ENCODE results near the gene SEMA4C.

Gene SEMA4C

DNA sequence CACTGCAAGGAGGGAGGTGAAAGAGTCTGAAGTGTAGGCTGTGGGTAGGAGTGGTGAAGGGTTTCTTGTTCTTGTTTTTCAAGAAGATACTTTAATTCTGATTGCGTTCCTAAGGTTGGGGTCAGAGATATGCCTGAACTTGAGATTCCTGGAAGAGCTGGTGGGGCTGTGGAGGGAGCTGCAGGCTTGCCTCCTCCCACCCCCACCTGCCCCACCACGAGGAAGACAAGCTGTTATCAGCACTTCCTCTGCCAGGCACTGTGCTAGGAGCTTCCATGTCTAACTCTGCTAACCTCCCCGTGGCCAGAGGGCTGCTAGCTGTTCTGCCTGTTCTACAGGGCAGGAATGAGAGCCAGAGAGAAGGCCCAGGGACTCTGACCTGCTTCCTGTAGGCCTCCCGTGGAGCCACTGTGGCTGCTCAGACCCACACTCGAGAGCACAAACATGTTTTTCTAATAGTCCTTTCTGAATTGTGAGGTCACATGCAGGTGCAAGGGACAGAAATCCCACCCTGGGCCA is 39.8 kb downstream of the SEMA4C start:
- Histone ChIP-seq H3K9me3 (ENCODE audit: control insufficient read depth in 2 of 2, low read length in 2 of 2) (no peaks in the 10 kb centered on the region), H3K9ac (ENCODE audit: low read depth in 1 of 2, low read length in 2 of 2) (no peak overlapping the region), H3K36me3 (ENCODE audit: control insufficient read depth in 2 of 2, insufficient read depth in 2 of 2, low read length in 2 of 2) (peaks cover 69 to 78% of the 10 kb centered on the region in 2 donors), H3K4me3 (ENCODE audit: low read length in 2 of 2) (no peak overlapping the region), H3K4me1 (ENCODE audit: control insufficient read depth in 2 of 2, insufficient read depth in 2 of 2, low read length in 2 of 2) (no peaks in the 10 kb centered on the region), H3K27ac (ENCODE audit: low read depth in 2 of 2, low read length in 2 of 2) (no peak overlapping the region), H3K27me3 (ENCODE audit: control insufficient read depth in 2 of 2, insufficient read depth in 2 of 2, low read length in 2 of 2) (no peaks in the 10 kb centered on the region)

DNA sequence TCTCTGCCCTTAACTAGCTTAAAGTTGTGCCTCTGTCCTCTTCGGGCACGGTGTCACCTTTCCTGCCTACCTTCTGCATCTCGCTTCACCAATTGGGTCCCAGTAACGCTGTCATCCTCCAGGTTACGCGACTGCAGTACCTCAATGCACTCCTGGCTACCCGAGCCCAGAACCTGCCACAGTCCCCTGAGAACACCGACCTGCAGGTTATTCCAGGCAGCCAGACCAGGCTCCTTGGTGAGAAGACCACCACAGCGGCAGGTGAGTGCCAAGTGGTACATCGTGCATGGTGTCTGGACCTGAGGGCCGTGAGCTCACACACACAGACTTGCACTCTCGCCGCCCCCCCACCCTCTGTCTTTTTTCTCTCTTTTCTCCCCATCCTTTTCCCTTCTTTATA is 41.0 kb downstream of the SEMA4C start:
- H3K27me3 ChIP-seq (ENCODE audit: control insufficient read depth in 2 of 2, insufficient read depth in 2 of 2, low read length in 2 of 2), result no peaks in the 10 kb centered on the region
- no peak overlapping the region for H3K9ac ChIP-seq (ENCODE audit: low read depth in 1 of 2, low read length in 2 of 2)
- H3K4me3 ChIP-seq (ENCODE audit: low read length in 2 of 2), result no peak overlapping the region
- H3K27ac ChIP-seq (ENCODE audit: low read depth in 2 of 2, low read length in 2 of 2), result no peak overlapping the region
- peaks cover 73 to 83% of the 10 kb centered on the region in 2 donors for H3K36me3 ChIP-seq (ENCODE audit: control insufficient read depth in 2 of 2, insufficient read depth in 2 of 2, low read length in 2 of 2)
- no peaks in the 10 kb centered on the region for H3K9me3 ChIP-seq (ENCODE audit: control insufficient read depth in 2 of 2, low read length in 2 of 2)
- H3K4me1 ChIP-seq (ENCODE audit: control insufficient read depth in 2 of 2, insufficient read depth in 2 of 2, low read length in 2 of 2), result peaks cover 0 to 4% of the 10 kb centered on the region in 2 donors

GRCh38 chr2:96828436-96828835 is 41.4 kb downstream of the SEMA4C start:
- Histone ChIP-seq H3K36me3 (ENCODE audit: control insufficient read depth in 2 of 2, insufficient read depth in 2 of 2, low read length in 2 of 2) (peaks cover 73 to 84% of the 10 kb centered on the region in 2 donors), H3K27ac (ENCODE audit: low read depth in 2 of 2, low read length in 2 of 2) (no peak overlapping the region), H3K4me3 (ENCODE audit: low read length in 2 of 2) (no peak overlapping the region), H3K27me3 (ENCODE audit: control insufficient read depth in 2 of 2, insufficient read depth in 2 of 2, low read length in 2 of 2) (no peaks in the 10 kb centered on the region), H3K4me1 (ENCODE audit: control insufficient read depth in 2 of 2, insufficient read depth in 2 of 2, low read length in 2 of 2) (peaks cover 0 to 4% of the 10 kb centered on the region in 2 donors), H3K9me3 (ENCODE audit: control insufficient read depth in 2 of 2, low read length in 2 of 2) (no peaks in the 10 kb centered on the region), H3K9ac (ENCODE audit: low read depth in 1 of 2, low read length in 2 of 2) (no peak overlapping the region)

GRCh38 chr2:96826546-96827278 is 43.2 kb downstream of the SEMA4C start:
- Histone ChIP-seq H3K27ac (ENCODE audit: low read depth in 2 of 2, low read length in 2 of 2) (no peak overlapping the region), H3K27me3 (ENCODE audit: control insufficient read depth in 2 of 2, insufficient read depth in 2 of 2, low read length in 2 of 2) (no peaks in the 10 kb centered on the region), H3K4me3 (ENCODE audit: low read length in 2 of 2) (no peak overlapping the region), H3K4me1 (ENCODE audit: control insufficient read depth in 2 of 2, insufficient read depth in 2 of 2, low read length in 2 of 2) (peaks cover 0 to 4% of the 10 kb centered on the region in 2 donors), H3K9ac (ENCODE audit: low read depth in 1 of 2, low read length in 2 of 2) (no peak overlapping the region), H3K36me3 (ENCODE audit: control insufficient read depth in 2 of 2, insufficient read depth in 2 of 2, low read length in 2 of 2) (peaks cover 63 to 79% of the 10 kb centered on the region in 2 donors), H3K9me3 (ENCODE audit: control insufficient read depth in 2 of 2, low read length in 2 of 2) (no peaks in the 10 kb centered on the region)

- H3K4me1 ChIP-seq (ENCODE audit: control insufficient read depth in 2 of 2, insufficient read depth in 2 of 2, low read length in 2 of 2), result peaks cover 10 to 12% of the 10 kb centered on the region in 2 donors
- no peaks in the 10 kb centered on the region for H3K27me3 ChIP-seq (ENCODE audit: control insufficient read depth in 2 of 2, insufficient read depth in 2 of 2, low read length in 2 of 2)
- no peak overlapping the region for H3K27ac ChIP-seq (ENCODE audit: low read depth in 2 of 2, low read length in 2 of 2)
- no peak overlapping the region for H3K4me3 ChIP-seq (ENCODE audit: low read length in 2 of 2)
- H3K9ac ChIP-seq (ENCODE audit: low read depth in 1 of 2, low read length in 2 of 2), result no peak overlapping the region
- H3K36me3 ChIP-seq (ENCODE audit: control insufficient read depth in 2 of 2, insufficient read depth in 2 of 2, low read length in 2 of 2), result peaks cover 48 to 64% of the 10 kb centered on the region in 2 donors
- H3K9me3 ChIP-seq (ENCODE audit: control insufficient read depth in 2 of 2, low read length in 2 of 2), result no peaks in the 10 kb centered on the region
Observed at GRCh38 chr2:96825057-96825456, 44.8 kb downstream of the SEMA4C start.

- H3K4me3 ChIP-seq (ENCODE audit: low read length in 2 of 2), result no peak overlapping the region
- H3K36me3 ChIP-seq (ENCODE audit: control insufficient read depth in 2 of 2, insufficient read depth in 2 of 2, low read length in 2 of 2), result peaks cover 42 to 61% of the 10 kb centered on the region in 2 donors
- H3K27me3 ChIP-seq (ENCODE audit: control insufficient read depth in 2 of 2, insufficient read depth in 2 of 2, low read length in 2 of 2), result no peaks in the 10 kb centered on the region
- no peak overlapping the region for H3K9ac ChIP-seq (ENCODE audit: low read depth in 1 of 2, low read length in 2 of 2)
- no peak overlapping the region for H3K27ac ChIP-seq (ENCODE audit: low read depth in 2 of 2, low read length in 2 of 2)
- peaks cover 18 to 19% of the 10 kb centered on the region in 2 donors for H3K4me1 ChIP-seq (ENCODE audit: control insufficient read depth in 2 of 2, insufficient read depth in 2 of 2, low read length in 2 of 2)
- no peaks in the 10 kb centered on the region for H3K9me3 ChIP-seq (ENCODE audit: control insufficient read depth in 2 of 2, low read length in 2 of 2)
Observed at GRCh38 chr2:96824079-96824870, 45.6 kb downstream of the SEMA4C start.

DNA sequence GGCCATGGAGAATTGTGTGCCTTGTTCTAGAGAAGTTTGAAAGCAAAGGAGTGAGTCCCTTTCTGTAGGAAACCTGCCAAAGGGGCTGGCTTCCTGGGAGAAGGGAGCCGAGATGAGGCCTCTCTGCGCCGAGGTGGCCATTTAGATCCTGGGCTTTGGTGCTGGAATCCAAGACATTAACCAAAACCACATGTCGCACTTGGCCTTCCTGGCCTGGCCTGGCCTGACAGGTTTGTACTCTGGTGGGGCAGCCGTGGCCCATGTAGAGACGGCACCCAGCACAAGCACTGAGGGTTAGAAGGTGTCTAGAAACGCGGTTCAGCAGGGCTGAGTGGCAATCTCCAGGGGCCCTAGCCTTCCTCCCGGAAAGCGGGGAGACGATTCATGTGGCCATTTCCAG is 46.7 kb downstream of the SEMA4C start:
- Histone ChIP-seq H3K27me3 (ENCODE audit: control insufficient read depth in 2 of 2, insufficient read depth in 2 of 2, low read length in 2 of 2) (no peaks in the 10 kb centered on the region), H3K4me1 (ENCODE audit: control insufficient read depth in 2 of 2, insufficient read depth in 2 of 2, low read length in 2 of 2) (peaks cover 28 to 30% of the 10 kb centered on the region in 2 donors), H3K4me3 (ENCODE audit: low read length in 2 of 2) (no peak overlapping the region), H3K9me3 (ENCODE audit: control insufficient read depth in 2 of 2, low read length in 2 of 2) (no peaks in the 10 kb centered on the region), H3K27ac (ENCODE audit: low read depth in 2 of 2, low read length in 2 of 2) (no peak overlapping the region), H3K9ac (ENCODE audit: low read depth in 1 of 2, low read length in 2 of 2) (no peak overlapping the region), H3K36me3 (ENCODE audit: control insufficient read depth in 2 of 2, insufficient read depth in 2 of 2, low read length in 2 of 2) (peaks cover 33 to 56% of the 10 kb centered on the region in 2 donors)

- no peak overlapping the region for H3K4me3 ChIP-seq (ENCODE audit: low read length in 2 of 2)
- H3K9ac ChIP-seq (ENCODE audit: low read depth in 1 of 2, low read length in 2 of 2), result no peak overlapping the region
- H3K36me3 ChIP-seq (ENCODE audit: control insufficient read depth in 2 of 2, insufficient read depth in 2 of 2, low read length in 2 of 2), result peaks cover 29 to 52% of the 10 kb centered on the region in 2 donors
- H3K27ac ChIP-seq (ENCODE audit: low read depth in 2 of 2, low read length in 2 of 2), result no peak overlapping the region
- no peaks in the 10 kb centered on the region for H3K27me3 ChIP-seq (ENCODE audit: control insufficient read depth in 2 of 2, insufficient read depth in 2 of 2, low read length in 2 of 2)
- peaks cover 30 to 32% of the 10 kb centered on the region in 2 donors for H3K4me1 ChIP-seq (ENCODE audit: control insufficient read depth in 2 of 2, insufficient read depth in 2 of 2, low read length in 2 of 2)
- no peaks in the 10 kb centered on the region for H3K9me3 ChIP-seq (ENCODE audit: control insufficient read depth in 2 of 2, low read length in 2 of 2)
Observed at GRCh38 chr2:96822786-96823185, 47.1 kb downstream of the SEMA4C start.

DNA sequence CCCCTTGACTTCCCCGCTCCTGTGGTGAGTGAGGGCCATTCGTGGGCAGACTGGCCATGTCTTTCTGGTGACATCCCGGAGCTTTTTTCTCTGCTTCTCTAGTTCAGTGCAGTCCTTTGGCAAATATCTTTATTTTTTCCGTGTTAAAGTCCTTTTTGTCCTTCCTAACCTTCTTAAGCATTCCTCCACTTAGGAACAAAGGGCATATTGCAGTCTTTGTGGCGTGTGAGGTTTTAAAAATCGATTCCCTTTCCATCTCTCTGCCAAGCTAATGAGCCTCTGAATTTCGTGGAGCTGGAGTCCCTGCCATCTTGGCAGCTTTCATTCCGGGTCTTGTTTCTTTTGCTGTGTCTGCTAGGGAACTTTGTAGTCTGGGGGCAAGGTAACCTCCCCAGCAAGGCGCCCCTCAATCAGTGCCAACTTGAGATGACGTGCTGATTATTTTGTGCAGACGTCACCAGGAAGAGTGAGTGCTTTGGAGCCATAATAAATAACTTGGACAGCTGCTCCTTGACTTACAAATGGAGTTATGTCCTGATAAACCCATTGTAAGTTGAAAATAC is 48.7 kb downstream of the SEMA4C start:
- Histone ChIP-seq H3K36me3 (ENCODE audit: control insufficient read depth in 2 of 2, insufficient read depth in 2 of 2, low read length in 2 of 2) (peaks cover 19 to 39% of the 10 kb centered on the region in 2 donors), H3K27me3 (ENCODE audit: control insufficient read depth in 2 of 2, insufficient read depth in 2 of 2, low read length in 2 of 2) (no peaks in the 10 kb centered on the region), H3K27ac (ENCODE audit: low read depth in 2 of 2, low read length in 2 of 2) (no peak overlapping the region), H3K9me3 (ENCODE audit: control insufficient read depth in 2 of 2, low read length in 2 of 2) (no peaks in the 10 kb centered on the region), H3K4me1 (ENCODE audit: control insufficient read depth in 2 of 2, insufficient read depth in 2 of 2, low read length in 2 of 2) (peaks cover 37 to 41% of the 10 kb centered on the region in 2 donors), H3K4me3 (ENCODE audit: low read length in 2 of 2) (no peak overlapping the region), H3K9ac (ENCODE audit: low read depth in 1 of 2, low read length in 2 of 2) (no peak overlapping the region)
